ENCODE measurements around the gene NPAS2. TPM values are rescaled to one million over a fixed set of nuclear protein-coding genes. Genes with fewer than 3 reads are reported as not detected.

Gene NPAS2
- total RNA-seq, 1 experiment from 2014 or later, result 142 TPM

DNA sequence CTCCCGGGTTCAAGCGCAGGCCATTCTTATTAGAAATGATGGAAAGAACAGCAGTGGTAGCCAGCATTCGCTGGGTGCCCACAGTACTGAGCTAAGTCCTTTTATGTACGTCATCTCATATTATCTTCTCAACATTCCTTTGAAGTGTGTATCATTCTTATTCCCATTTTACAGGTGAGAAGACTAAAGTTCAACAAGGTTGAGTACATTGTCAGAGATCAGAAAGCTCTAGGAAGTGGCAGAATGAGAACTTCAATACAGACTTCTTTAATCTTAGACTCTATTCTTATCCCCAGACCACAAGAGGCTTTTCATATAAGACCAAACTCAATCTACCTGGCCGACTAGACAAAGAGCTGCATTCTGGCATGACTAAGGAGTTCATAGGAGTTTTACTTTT is 86.7 kb downstream of the NPAS2 start:
- CTCF ChIA-PET, result no interaction called here
- no peaks in the 10 kb centered on the region for H3K27me3 Mint-ChIP-seq (ENCODE audit: unreplicated experiment)
- peaks cover 28% of the 10 kb centered on the region for H3K4me1 Mint-ChIP-seq (ENCODE audit: low read depth, unreplicated experiment)
- H3K36me3 Mint-ChIP-seq (ENCODE audit: insufficient read depth, unreplicated experiment), result peaks cover 33% of the 10 kb centered on the region
- H3K27ac Mint-ChIP-seq (ENCODE audit: unreplicated experiment), result no peak overlapping the region
- no peak overlapping the region for H3K4me3 Mint-ChIP-seq (ENCODE audit: low read depth, unreplicated experiment)
- no TSS peak for BruUV-seq (replicated peaks)
- TF ChIP-seq, protein P1, sequence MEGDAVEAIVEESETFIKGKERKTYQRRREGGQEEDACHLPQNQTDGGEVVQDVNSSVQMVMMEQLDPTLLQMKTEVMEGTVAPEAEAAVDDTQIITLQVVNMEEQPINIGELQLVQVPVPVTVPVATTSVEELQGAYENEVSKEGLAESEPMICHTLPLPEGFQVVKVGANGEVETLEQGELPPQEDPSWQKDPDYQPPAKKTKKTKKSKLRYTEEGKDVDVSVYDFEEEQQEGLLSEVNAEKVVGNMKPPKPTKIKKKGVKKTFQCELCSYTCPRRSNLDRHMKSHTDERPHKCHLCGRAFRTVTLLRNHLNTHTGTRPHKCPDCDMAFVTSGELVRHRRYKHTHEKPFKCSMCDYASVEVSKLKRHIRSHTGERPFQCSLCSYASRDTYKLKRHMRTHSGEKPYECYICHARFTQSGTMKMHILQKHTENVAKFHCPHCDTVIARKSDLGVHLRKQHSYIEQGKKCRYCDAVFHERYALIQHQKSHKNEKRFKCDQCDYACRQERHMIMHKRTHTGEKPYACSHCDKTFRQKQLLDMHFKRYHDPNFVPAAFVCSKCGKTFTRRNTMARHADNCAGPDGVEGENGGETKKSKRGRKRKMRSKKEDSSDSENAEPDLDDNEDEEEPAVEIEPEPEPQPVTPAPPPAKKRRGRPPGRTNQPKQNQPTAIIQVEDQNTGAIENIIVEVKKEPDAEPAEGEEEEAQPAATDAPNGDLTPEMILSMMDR (IDR thresholded peaks at IDR 0.05; ENCODE audit: unreplicated experiment), result no peak
- intact Hi-C loops (cut with micrococcal nuclease; ENCODE audit: unreplicated experiment), result no loop called here
- no peak for DNase-seq
- H3K9me3 Mint-ChIP-seq (ENCODE audit: low read depth, unreplicated experiment), result no peaks in the 10 kb centered on the region

DNA sequence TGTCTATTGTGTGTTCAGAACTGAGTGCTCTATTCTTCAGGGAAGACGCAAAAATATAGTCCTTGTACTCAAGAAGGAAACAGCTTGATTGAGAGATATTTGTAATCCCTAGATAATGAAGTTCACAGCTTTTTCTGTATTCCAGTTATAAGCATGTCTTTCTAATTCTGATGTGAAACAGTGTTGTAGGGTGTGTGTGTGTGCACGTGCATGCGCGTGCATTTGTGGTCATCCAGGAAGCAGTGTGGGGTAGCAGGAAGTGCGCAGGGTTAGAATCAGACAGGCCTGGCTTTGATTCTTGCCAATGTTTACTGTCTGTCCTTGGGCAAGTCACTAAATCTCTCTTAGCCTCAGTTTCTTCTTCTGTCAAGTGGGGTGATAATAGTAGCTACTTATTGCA is 87.9 kb downstream of the NPAS2 start:
- no peak overlapping the region for H3K4me3 Mint-ChIP-seq (ENCODE audit: low read depth, unreplicated experiment)
- peaks cover 16% of the 10 kb centered on the region for H3K4me1 Mint-ChIP-seq (ENCODE audit: low read depth, unreplicated experiment)
- H3K27ac Mint-ChIP-seq (ENCODE audit: unreplicated experiment), result no peak overlapping the region
- no peak for DNase-seq
- TF ChIP-seq, protein P1 (IDR thresholded peaks at IDR 0.05; ENCODE audit: unreplicated experiment), result no peak
- no TSS peak for BruUV-seq (replicated peaks)
- intact Hi-C loops (cut with micrococcal nuclease; ENCODE audit: unreplicated experiment), result no loop called here
- H3K36me3 Mint-ChIP-seq (ENCODE audit: insufficient read depth, unreplicated experiment), result peaks cover 27% of the 10 kb centered on the region
- H3K9me3 Mint-ChIP-seq (ENCODE audit: low read depth, unreplicated experiment), result no peaks in the 10 kb centered on the region
- CTCF ChIA-PET, result no interaction called here
- H3K27me3 Mint-ChIP-seq (ENCODE audit: unreplicated experiment), result no peaks in the 10 kb centered on the region

DNA sequence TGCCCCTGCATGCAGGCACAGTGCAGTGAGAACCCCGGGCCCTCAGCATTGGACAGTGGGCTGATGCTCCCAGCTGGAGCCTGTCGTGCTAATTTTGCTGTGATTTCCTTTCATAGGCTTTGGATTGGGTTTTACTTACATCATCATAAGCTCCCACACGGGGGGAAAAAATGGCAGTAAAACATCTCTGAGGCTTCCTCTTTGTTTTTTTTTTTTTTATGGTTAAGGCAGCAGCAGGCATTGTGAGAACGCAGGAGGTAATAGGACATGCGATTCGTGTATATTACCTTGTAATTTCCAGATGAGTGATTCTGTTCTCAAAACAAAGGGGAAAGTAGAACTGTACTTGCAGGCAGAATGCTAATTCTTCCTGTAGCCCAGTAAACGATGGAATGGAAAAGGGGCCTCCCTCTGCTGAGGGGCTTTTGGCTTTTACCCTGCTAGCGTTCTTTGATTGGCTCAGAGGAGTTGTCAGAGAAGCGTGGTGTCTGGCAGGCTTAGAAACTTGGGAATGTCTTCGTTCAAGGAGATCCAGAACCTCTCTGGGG is 89.7 kb downstream of the NPAS2 start:
- Mint-ChIP-seq H3K27ac (ENCODE audit: unreplicated experiment) (no peak overlapping the region), H3K36me3 (ENCODE audit: insufficient read depth, unreplicated experiment) (peaks cover 25% of the 10 kb centered on the region), H3K9me3 (ENCODE audit: low read depth, unreplicated experiment) (no peaks in the 10 kb centered on the region), H3K4me1 (ENCODE audit: low read depth, unreplicated experiment) (no peaks in the 10 kb centered on the region), H3K27me3 (ENCODE audit: unreplicated experiment) (no peaks in the 10 kb centered on the region), H3K4me3 (ENCODE audit: low read depth, unreplicated experiment) (no peak overlapping the region)
- no peak for DNase-seq
- intact Hi-C loops (cut with micrococcal nuclease; ENCODE audit: unreplicated experiment), result no loop called here
- TF ChIP-seq, protein P1 (IDR thresholded peaks at IDR 0.05; ENCODE audit: unreplicated experiment), result no peak
- BruUV-seq (replicated peaks), result no TSS peak
- CTCF ChIA-PET, result interaction anchor here (0.7 kb wide), 1 partner anchor 271 kb away, joined by 3 read pairs; no protein-coding TSS in a partner anchor

DNA sequence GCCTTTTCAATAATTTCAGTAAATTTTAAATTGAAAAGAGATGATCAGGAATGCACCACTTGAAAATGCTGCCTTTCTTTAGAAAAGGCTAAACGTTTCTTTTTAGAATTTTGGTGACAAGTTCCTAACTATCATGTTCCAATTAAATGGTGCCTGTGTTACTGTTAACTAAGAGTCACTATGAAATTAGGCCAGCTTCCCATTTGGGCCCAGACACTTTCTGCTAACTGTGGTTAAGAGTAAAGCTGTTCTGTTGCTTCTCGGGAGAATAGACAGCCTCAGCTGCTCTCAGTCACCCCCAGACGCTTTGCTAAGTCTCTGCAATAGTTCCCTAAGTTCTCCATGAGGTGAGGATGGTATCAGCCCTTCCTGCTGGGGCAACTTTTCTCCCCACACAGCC is 90.2 kb downstream of the NPAS2 start:
- no peaks in the 10 kb centered on the region for H3K4me1 Mint-ChIP-seq (ENCODE audit: low read depth, unreplicated experiment)
- H3K36me3 Mint-ChIP-seq (ENCODE audit: insufficient read depth, unreplicated experiment), result peaks cover 25% of the 10 kb centered on the region
- no TSS peak for BruUV-seq (replicated peaks)
- no peak overlapping the region for H3K4me3 Mint-ChIP-seq (ENCODE audit: low read depth, unreplicated experiment)
- intact Hi-C loops (cut with micrococcal nuclease; ENCODE audit: unreplicated experiment), result no loop called here
- H3K27ac Mint-ChIP-seq (ENCODE audit: unreplicated experiment), result no peak overlapping the region
- no peaks in the 10 kb centered on the region for H3K9me3 Mint-ChIP-seq (ENCODE audit: low read depth, unreplicated experiment)
- no peaks in the 10 kb centered on the region for H3K27me3 Mint-ChIP-seq (ENCODE audit: unreplicated experiment)
- DNase-seq, result no peak
- CTCF ChIA-PET, result no interaction called here
- TF ChIP-seq, protein P1 (IDR thresholded peaks at IDR 0.05; ENCODE audit: unreplicated experiment), result no peak
